ENCODE results near the gene ABI1. TPM values are rescaled to one million over a fixed set of nuclear protein-coding genes. Genes with fewer than 3 reads are reported as not detected.

The ABI1 gene
- total RNA-seq, 3 donors from 2014 or later (not counting 1 experiment from before 2014, with no cell fraction given): 94.8 to 116 (median 113) TPM

GRCh38 chr10:26829810-26830515 lies 30.8 kb downstream of the ABI1 start:
- H3K36me3 Mint-ChIP-seq: no peaks in the 10 kb centered on the region
- intact Hi-C loops (cut with micrococcal nuclease): no loop called here
- Histone ChIP-seq H3K36me3 (ENCODE audit: control insufficient read depth, insufficient read depth, low read length) (no peaks in the 10 kb centered on the region), H3K27me3 (ENCODE audit: control insufficient read depth, insufficient read depth, low read length) (no peaks in the 10 kb centered on the region), H3K9me3 (ENCODE audit: control insufficient read depth, insufficient read depth, low read length) (peaks cover 2% of the 10 kb centered on the region), H3K4me3 (ENCODE audit: low read length) (no peak overlapping the region), H3K4me1 (ENCODE audit: control insufficient read depth, insufficient read depth, low read length) (peaks cover 6% of the 10 kb centered on the region), H3K27ac (ENCODE audit: low read length) (peak overlapping the region; percentile 3)
- 64% methylated on average over 4 of the region's 5 CpGs for WGBS (ENCODE audit: insufficient coverage)
- TF ChIP-seq CTCF (IDR thresholded peaks at IDR 0.05): no peak
- H3K9me3 Mint-ChIP-seq: no peaks in the 10 kb centered on the region
- H3K4me3 Mint-ChIP-seq: peak overlapping the region; percentile 57
- H3K4me1 Mint-ChIP-seq: peaks cover 78 to 82% of the 10 kb centered on the region in 2 donors
- ATAC-seq: peak; percentile 49 to 69 (median 50)
- H3K27me3 Mint-ChIP-seq (ENCODE audit: low read depth in 2 of 2): no peaks in the 10 kb centered on the region
- no peak for DNase-seq
- peak overlapping the region; percentile 65 to 79 for H3K27ac Mint-ChIP-seq

- Mint-ChIP-seq H3K27ac (peak overlapping the region; percentile 61 to 67), H3K4me3 (no peak overlapping the region), H3K36me3 (no peaks in the 10 kb centered on the region), H3K27me3 (ENCODE audit: low read depth in 2 of 2) (no peaks in the 10 kb centered on the region), H3K4me1 (peaks cover 73 to 82% of the 10 kb centered on the region in 2 donors), H3K9me3 (no peaks in the 10 kb centered on the region)
- H3K4me1 ChIP-seq (ENCODE audit: control insufficient read depth, insufficient read depth, low read length): no peaks in the 10 kb centered on the region
- no peak for TF ChIP-seq CTCF (IDR thresholded peaks at IDR 0.05)
- H3K36me3 ChIP-seq (ENCODE audit: control insufficient read depth, insufficient read depth, low read length): peaks cover 10% of the 10 kb centered on the region
- WGBS (ENCODE audit: insufficient coverage): 87% methylated on average over 1 of the region's 1 CpG
- no peak overlapping the region for H3K4me3 ChIP-seq (ENCODE audit: low read length)
- DNase-seq: no peak
- H3K27me3 ChIP-seq (ENCODE audit: control insufficient read depth, insufficient read depth, low read length): no peaks in the 10 kb centered on the region
- H3K27ac ChIP-seq (ENCODE audit: low read length): no peak overlapping the region
- intact Hi-C loops (cut with micrococcal nuclease): no loop called here
- no peaks in the 10 kb centered on the region for H3K9me3 ChIP-seq (ENCODE audit: control insufficient read depth, insufficient read depth, low read length)
- no peak for ATAC-seq
Measured at GRCh38 chr10:26824015-26824690, 36.6 kb downstream of the ABI1 start.

GRCh38 chr10:26821699-26822570 lies 38.8 kb downstream of the ABI1 start:
- Histone ChIP-seq H3K9me3 (ENCODE audit: control insufficient read depth, insufficient read depth, low read length) (no peaks in the 10 kb centered on the region), H3K27me3 (ENCODE audit: control insufficient read depth, insufficient read depth, low read length) (no peaks in the 10 kb centered on the region), H3K4me1 (ENCODE audit: control insufficient read depth, insufficient read depth, low read length) (peaks cover 3% of the 10 kb centered on the region), H3K4me3 (ENCODE audit: low read length) (no peak overlapping the region), H3K36me3 (ENCODE audit: control insufficient read depth, insufficient read depth, low read length) (peaks cover 10% of the 10 kb centered on the region), H3K27ac (ENCODE audit: low read length) (no peak overlapping the region)
- no peaks in the 10 kb centered on the region for H3K27me3 Mint-ChIP-seq (ENCODE audit: low read depth in 2 of 2)
- WGBS (ENCODE audit: insufficient coverage): 100% methylated on average over 3 of the region's 3 CpGs
- DNase-seq: no peak
- H3K4me1 Mint-ChIP-seq: peaks cover 76 to 78% of the 10 kb centered on the region in 2 donors
- intact Hi-C loops (cut with micrococcal nuclease): no loop called here
- H3K36me3 Mint-ChIP-seq: no peaks in the 10 kb centered on the region
- no peak for TF ChIP-seq CTCF (IDR thresholded peaks at IDR 0.05)
- peak overlapping the region; percentile 6 to 72 for H3K27ac Mint-ChIP-seq
- H3K9me3 Mint-ChIP-seq: no peaks in the 10 kb centered on the region
- ATAC-seq: peak; percentile 68 to 73 (median 70)
- no peak overlapping the region for H3K4me3 Mint-ChIP-seq

Measured in natural killer cell (primary cell).